OCI-LY1 (cell line): ENCODE measurements around the gene C3.

ENCODE experiments used
- H2AFZ ChIP-seq: fragments of 200-600 bp; sonication (generic), shearing (Covaris generic); 2 replicates; pipeline ENCODE4 v1.6.0; 2014; ENCODE audit warnings: antibody characterized with exemption, mild to moderate bottlenecking, low read length
- H3F3A ChIP-seq: fragments of 200-600 bp; sonication (generic), shearing (Covaris generic); 2 replicates; pipeline ENCODE4 v1.6.0; 2014; ENCODE audit warnings: mild to moderate bottlenecking, antibody characterized with exemption, low read length, moderate library complexity; ENCODE audit not compliant: insufficient read depth
- H3K27ac ChIP-seq: fragments of 200-600 bp; sonication (generic); 2 replicates; pipeline ENCODE4 v1.5.1; 2014; ENCODE audit warnings: low read length, mixed run types, mild to moderate bottlenecking, low read depth; ENCODE audit not compliant: poor library complexity, severe bottlenecking
- H3K27me3 ChIP-seq: fragments of 200-600 bp; sonication (generic); 2 replicates; pipeline ENCODE4 v1.6.0; 2014; ENCODE audit warnings: antibody characterized with exemption, mild to moderate bottlenecking, low read length, moderate library complexity; ENCODE audit not compliant: insufficient read depth
- H3K36me3 ChIP-seq: fragments of 200-600 bp; sonication (generic); 2 replicates; pipeline ENCODE4 v1.6.1; 2014; ENCODE audit warnings: mild to moderate bottlenecking, antibody characterized with exemption, low read length, moderate library complexity, mixed read lengths; ENCODE audit not compliant: insufficient read depth
- H3K4me1 ChIP-seq: fragments of 200-600 bp; sonication (generic); 2 replicates; pipeline ENCODE4 v1.5.1; 2014; ENCODE audit warnings: mild to moderate bottlenecking, low read length, moderate library complexity; ENCODE audit not compliant: insufficient read depth, severe bottlenecking
- H3K4me2 ChIP-seq: fragments of 200-600 bp; sonication (generic), shearing (Covaris generic); 2 replicates; pipeline ENCODE4 v1.6.1; 2014; ENCODE audit warnings: low read length
- H3K4me3 ChIP-seq: fragments of 200-600 bp; sonication (generic); 2 replicates; pipeline ENCODE4 v1.5.1; 2014; ENCODE audit warnings: low read length, low read depth, mild to moderate bottlenecking, mixed read lengths; ENCODE audit not compliant: poor library complexity, severe bottlenecking
- H3K79me2 ChIP-seq: fragments of 200-600 bp; shearing (Covaris generic); 2 replicates; pipeline ENCODE4 v1.6.1; 2016; ENCODE audit warnings: mixed run types, low read length, mixed read lengths; ENCODE audit not compliant: insufficient read depth
- H3K9ac ChIP-seq: fragments of 200-600 bp; sonication (generic), shearing (Covaris generic); 2 replicates; pipeline ENCODE4 v1.6.1; 2014; ENCODE audit warnings: mild to moderate bottlenecking, low read length, mixed read lengths
- H3K9me2 ChIP-seq: fragments of 200-600 bp; sonication (generic), shearing (Covaris generic); 2 replicates; pipeline ENCODE4 v1.6.1; 2014; ENCODE audit warnings: low read depth, mild to moderate bottlenecking, low read length, mixed read lengths
- H3K9me3 ChIP-seq: fragments of 200-600 bp; shearing (Covaris generic); 2 replicates; pipeline ENCODE4 v1.6.1; 2014; ENCODE audit warnings: low read length, mixed read lengths
- H4K20me1 ChIP-seq: fragments of 200-600 bp; sonication (generic), shearing (Covaris generic); 2 replicates; pipeline ENCODE4 v1.6.0; 2016; ENCODE audit warnings: mild to moderate bottlenecking, low read length; ENCODE audit not compliant: insufficient read depth
- EZH2 ChIP-seq: fragments of 200-600 bp; sonication (generic), shearing (Covaris generic); IDR thresholded peaks from 2 replicates; pipeline ENCODE4 v1.8.0; 2017; ENCODE audit warnings: borderline replicate concordance, mixed run types, mild to moderate bottlenecking, antibody characterized with exemption, low read length, moderate library complexity, mixed read lengths
- TF ChIP-seq, protein P1 (sequence below): fragments of 200-600 bp; sonication (generic), shearing (Covaris generic); IDR thresholded peaks from 2 replicates; pipeline ENCODE4 v1.5.1; 2017; ENCODE audit warnings: mild to moderate bottlenecking, antibody characterized with exemption, low read length, moderate library complexity, mixed read lengths

Gene C3

DNA sequence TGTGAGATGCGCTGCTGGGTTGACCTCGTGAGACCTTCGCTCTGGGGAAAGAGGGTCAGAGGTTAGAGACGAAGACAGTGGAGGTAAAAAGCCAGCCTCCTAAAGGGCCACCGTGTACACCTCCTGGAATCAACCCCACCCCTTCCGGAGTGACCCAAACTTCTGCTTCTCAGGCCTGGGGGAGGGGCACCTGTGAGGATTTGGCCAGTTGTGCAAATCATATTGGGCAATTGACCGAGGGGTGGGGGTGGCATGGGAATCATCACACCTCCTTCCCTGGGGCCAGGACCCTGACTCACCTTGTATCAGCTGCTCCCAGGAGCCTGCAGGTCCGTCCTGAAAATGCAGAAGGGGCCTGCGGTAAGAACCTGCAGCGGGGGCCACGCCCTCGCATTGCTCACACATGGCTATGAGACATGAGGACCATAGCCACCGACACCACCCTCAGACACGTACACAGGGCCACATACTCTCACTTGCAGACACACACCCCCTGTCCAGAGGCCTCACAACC lies 53.3 kb downstream of the C3 start:
- H3K9me3 ChIP-seq = no peaks in the 10 kb centered on the region

DNA sequence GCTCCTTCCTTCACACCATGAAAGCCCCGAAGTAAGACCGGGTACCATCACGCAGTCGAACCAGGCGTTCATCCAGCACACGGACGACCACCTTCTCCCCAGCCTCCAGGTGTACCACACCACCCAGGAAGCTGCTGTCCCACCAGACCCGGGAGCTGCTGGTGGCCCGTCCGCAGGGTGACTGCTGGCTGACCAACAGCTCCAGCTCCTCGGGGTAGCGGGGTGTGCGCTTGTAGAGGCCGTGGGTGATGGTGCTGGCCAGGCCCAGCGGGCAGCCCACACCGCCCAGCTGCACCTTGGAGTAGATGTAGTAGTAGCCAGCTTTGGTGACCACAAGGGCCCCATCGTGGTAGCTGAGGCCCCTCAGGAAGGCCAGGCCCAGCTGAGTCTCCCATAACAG lies 55.5 kb downstream of the C3 start:
- Histone ChIP-seq H3F3A (no peaks in the 10 kb centered on the region), H3K27me3 (peaks cover 12% of the 10 kb centered on the region; the same call in 1 of the 2 replicates), H4K20me1 (no peaks in the 10 kb centered on the region), H3K9me3 (no peaks in the 10 kb centered on the region), H3K9me2 (no peaks in the 10 kb centered on the region), H3K4me3 (no peak overlapping the region), H3K36me3 (no peaks in the 10 kb centered on the region), H2AFZ (no peak overlapping the region), H3K27ac (no peak overlapping the region), H3K4me1 (peaks cover 5% of the 10 kb centered on the region), H3K79me2 (no peaks in the 10 kb centered on the region), H3K9ac (no peak overlapping the region), H3K4me2 (no peak overlapping the region)
- no peak for TF ChIP-seq EZH2
- TF ChIP-seq, protein P1, sequence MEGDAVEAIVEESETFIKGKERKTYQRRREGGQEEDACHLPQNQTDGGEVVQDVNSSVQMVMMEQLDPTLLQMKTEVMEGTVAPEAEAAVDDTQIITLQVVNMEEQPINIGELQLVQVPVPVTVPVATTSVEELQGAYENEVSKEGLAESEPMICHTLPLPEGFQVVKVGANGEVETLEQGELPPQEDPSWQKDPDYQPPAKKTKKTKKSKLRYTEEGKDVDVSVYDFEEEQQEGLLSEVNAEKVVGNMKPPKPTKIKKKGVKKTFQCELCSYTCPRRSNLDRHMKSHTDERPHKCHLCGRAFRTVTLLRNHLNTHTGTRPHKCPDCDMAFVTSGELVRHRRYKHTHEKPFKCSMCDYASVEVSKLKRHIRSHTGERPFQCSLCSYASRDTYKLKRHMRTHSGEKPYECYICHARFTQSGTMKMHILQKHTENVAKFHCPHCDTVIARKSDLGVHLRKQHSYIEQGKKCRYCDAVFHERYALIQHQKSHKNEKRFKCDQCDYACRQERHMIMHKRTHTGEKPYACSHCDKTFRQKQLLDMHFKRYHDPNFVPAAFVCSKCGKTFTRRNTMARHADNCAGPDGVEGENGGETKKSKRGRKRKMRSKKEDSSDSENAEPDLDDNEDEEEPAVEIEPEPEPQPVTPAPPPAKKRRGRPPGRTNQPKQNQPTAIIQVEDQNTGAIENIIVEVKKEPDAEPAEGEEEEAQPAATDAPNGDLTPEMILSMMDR = no peak

More for the DNA sequence above, 53.3 kb downstream of the C3 start:
- no peak for TF ChIP-seq EZH2
- Histone ChIP-seq H3K27ac (no peak overlapping the region), H3F3A (no peaks in the 10 kb centered on the region), H3K4me3 (no peak overlapping the region), H3K4me2 (no peak overlapping the region), H4K20me1 (no peaks in the 10 kb centered on the region), H3K9me2 (no peaks in the 10 kb centered on the region), H3K36me3 (no peaks in the 10 kb centered on the region), H3K27me3 (peaks cover 12% of the 10 kb centered on the region; the same call in 1 of the 2 replicates), H3K9ac (no peak overlapping the region), H3K79me2 (no peaks in the 10 kb centered on the region), H3K4me1 (peaks cover 10% of the 10 kb centered on the region), H2AFZ (no peak overlapping the region)

DNA sequence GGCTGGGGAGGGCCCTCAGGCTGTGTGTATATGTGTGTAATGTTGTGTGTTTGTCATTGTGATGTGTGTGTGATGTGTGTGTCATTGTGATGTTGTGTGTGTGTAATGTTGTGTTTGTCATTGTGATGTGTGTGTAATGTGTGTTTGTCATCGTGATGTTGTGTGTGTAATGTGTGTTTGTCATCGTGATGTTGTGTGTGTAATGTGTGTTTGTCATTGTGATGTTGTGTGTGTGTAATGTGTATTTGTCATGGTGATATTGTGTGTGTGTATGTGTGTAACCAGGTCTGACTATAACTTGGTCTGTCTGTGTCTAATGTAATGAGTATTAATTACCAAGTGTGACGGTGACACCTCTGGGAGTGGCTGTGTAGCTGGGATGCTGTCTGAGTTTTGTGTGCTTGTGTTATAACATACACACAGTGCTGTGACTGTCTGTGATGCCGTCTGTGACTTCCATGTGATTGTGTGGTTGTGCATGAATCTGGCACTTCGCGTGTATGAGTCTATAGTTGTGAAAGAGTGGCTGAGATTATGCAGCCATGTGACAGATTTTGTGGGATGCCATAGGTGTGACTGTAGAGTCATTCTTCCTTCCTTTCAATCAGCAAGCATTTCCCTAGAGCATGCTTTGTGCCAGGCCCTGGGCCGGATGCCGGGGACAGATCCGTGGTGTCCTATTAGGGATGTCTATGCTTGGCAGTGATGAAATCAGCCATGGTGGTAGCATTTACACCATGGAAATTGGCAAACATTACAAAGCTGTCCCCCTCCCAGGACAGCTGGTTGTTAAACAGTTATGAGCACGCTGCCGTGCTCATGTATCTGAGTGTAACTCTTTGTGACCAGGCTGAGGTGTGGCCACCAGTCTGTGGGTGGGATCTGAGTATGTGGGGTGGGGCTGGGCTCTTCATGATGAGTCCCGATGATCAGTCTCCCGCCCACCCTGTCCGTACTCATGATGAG lies 56.9 kb downstream of the C3 start:
- no peaks in the 10 kb centered on the region for H3K9me3 ChIP-seq
- H3K27me3 ChIP-seq = peaks cover 5% of the 10 kb centered on the region
- H3K9ac ChIP-seq = no peak overlapping the region
- no peaks in the 10 kb centered on the region for H3F3A ChIP-seq
- H3K27ac ChIP-seq = no peak overlapping the region
- H3K4me1 ChIP-seq = no peaks in the 10 kb centered on the region
- no peak overlapping the region for H3K4me2 ChIP-seq
- H4K20me1 ChIP-seq = no peaks in the 10 kb centered on the region
- H3K79me2 ChIP-seq = no peaks in the 10 kb centered on the region
- H3K36me3 ChIP-seq = no peaks in the 10 kb centered on the region
- no peak overlapping the region for H3K4me3 ChIP-seq
- TF ChIP-seq, protein P1 = no peak
- no peak for TF ChIP-seq EZH2
- H3K9me2 ChIP-seq = no peaks in the 10 kb centered on the region
- no peak overlapping the region for H2AFZ ChIP-seq
